Embryonic facial prominence (tissue), 1 donor: Measurements from ENCODE around the gene ADAMTS20.

Experiments
- DNase-seq: peaks from one replicate; pipeline ENCODE4 v3.0.0-alpha.2; 2016; ENCODE audit errors: extremely low spot score

The ADAMTS20 gene

DNA sequence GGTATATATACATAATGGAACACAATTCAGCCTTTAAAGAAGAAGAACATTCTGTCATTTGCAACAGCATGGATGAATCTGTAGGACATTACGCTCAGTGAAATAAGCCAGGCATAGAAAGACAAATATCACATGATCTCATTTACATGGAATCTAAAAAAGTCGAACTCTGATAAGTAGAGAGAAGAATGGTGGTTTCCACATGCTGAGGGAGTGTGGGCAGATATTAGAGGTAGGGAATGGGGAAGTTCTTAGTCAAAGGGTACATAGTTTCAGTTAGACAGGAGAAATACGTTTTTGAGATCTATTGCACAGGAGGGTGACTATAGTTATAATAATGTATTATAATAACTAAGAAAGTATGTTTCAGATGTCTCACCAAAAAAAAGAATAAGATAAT, 71.4 kb downstream of the ADAMTS20 start:
- DNase-seq, result no peak

- DNase-seq, result no peak
Measured at GRCh38 chr12:43462741-43463140, 89.3 kb downstream of the ADAMTS20 start.

DNA sequence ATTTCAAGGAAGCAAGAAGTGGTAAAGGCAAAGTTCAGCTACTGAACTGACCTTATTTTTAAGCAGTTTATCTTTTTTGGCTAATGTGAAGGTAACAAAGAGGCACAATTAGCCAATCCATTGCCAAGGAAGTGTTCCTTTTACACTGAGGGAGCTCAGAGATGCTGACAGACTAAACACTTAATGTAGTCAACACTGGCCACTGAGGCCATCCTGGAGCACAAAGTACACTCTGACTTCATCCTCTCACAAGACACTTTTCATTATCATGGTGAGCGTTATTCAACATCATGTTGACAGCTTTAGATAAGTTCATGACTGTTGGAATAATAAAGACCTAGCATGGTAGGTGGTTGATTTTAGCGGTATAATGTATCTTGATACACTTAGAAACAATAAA, 89.9 kb downstream of the ADAMTS20 start:
- DNase-seq, result no peak

- no peak for DNase-seq
Measured at GRCh38 chr12:43459285-43459684, 92.7 kb downstream of the ADAMTS20 start.

DNA sequence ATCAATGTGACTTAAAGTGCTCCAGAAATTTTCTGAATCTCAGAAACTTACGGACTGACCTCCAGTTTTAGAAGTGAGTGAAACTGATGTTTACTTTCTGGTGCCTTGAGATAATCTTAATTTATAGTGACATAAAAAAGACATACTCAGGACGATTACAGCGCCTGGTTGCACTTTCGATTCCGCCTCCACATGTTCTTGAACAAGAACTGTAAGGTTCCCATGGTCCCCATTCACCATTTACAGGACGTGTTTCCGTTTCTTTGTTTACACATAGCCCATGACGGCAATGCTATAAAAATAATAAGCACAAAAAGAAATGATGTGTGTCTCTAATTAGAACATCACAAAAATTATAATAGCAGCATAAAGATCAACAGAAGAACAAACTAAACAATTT, 98.2 kb downstream of the ADAMTS20 start:
- DNase-seq, result no peak

DNA sequence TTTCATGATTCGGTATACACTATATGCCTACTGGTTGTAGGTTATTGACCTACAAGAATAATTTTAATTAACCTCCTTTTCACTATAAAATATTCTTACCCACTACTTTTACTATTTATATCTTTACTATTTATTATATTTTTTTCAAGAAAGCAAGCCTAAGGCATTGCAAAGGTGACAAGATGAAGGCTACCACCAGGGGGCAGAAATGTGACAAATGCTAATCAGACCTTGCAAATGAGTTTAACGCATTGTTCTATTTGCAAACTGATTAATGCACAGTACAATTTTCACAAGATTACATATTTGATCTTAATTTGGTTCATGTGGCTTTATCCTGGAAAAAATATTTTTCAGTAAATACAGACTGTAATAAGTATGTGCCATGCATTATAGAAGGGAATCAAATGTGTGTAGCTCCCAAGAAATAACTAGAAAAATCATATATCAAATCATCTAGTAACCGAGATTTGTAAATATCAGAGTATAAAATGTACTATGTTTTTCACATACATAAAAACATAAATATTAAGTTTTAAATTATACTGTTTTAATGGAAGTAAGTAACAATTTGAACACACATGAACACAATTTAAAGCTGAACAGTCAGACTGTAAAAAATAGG, 107.0 kb downstream of the ADAMTS20 start:
- DNase-seq, result no peak

- no peak for DNase-seq
Measured at GRCh38 chr12:43436597-43436996, 115.4 kb downstream of the ADAMTS20 start.

- DNase-seq, result no peak
Measured at GRCh38 chr12:43434614-43435013, 117.4 kb downstream of the ADAMTS20 start.

- no peak for DNase-seq
Measured at GRCh38 chr12:43428088-43428600, 123.9 kb downstream of the ADAMTS20 start.

- no peak for DNase-seq
Measured at GRCh38 chr12:43425361-43425760, 126.6 kb downstream of the ADAMTS20 start.

GRCh38 chr12:43416981-43417380, 135.0 kb downstream of the ADAMTS20 start:
- no peak for DNase-seq

- DNase-seq, result no peak
Measured at GRCh38 chr12:43407816-43408645, 144.0 kb downstream of the ADAMTS20 start.

- DNase-seq, result no peak
Measured at GRCh38 chr12:43406801-43407200, 145.2 kb downstream of the ADAMTS20 start.

- no peak for DNase-seq
Measured at GRCh38 chr12:43402436-43402835, 149.6 kb downstream of the ADAMTS20 start.

DNA sequence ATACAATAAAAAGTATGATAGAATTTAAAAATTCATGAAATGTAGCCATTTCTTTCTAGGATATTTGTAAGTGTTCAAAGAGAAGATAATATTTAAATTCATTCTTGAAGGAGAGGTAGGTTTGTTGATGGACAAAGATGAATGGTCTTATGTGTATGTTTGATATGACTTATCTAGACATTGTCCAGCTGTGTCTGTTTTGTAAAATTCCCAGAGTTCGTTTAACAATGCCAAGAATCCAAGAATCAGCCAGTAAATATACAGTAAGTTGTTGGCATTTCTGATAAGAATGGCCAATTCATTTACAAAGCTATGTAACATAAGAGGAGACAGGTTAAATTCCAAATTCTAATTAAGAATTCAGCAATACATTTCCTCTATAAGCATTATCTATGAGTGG, 150.9 kb downstream of the ADAMTS20 start:
- no peak for DNase-seq

- DNase-seq, result no peak
Measured at GRCh38 chr12:43396671-43397070, 155.3 kb downstream of the ADAMTS20 start.

GRCh38 chr12:43392116-43392515, 159.9 kb downstream of the ADAMTS20 start:
- DNase-seq, result no peak

DNA sequence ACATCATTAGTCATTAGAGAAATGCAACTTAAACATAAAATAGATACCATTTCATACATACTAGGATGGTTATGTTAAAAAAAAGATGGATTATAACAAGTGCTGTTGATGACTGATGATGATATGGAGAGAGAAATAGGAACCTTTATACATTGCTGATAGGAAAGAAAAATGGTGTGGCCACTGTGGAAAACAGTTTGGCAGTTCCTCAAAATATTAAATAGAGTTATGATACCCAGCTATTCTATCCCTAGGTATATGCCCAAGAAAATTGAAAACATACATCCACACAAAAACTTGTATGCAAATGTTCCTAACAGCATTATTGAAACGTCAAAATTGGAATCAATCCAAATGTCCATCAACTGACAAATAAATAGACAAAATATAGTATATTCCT, 170.1 kb downstream of the ADAMTS20 start:
- DNase-seq, result no peak

DNA sequence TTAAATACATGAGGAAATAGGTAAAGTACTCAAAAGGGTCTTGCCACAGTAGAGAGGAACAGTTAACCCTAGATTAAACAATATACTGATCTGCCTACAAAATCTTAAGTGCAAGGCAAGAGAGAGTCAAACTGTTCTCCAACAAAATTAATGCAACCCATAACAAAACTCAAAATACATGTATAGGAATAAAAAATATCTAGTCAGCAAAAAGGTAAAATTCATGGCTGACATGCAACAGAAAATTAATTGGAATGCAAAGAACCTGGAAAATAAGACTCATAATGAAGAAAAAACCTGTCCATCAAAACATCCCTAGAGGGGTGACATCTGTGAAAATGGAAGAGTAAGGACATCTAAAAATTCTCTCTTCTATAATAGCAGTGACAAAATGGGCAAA, 173.6 kb downstream of the ADAMTS20 start:
- no peak for DNase-seq

GRCh38 chr12:43370263-43370662, 181.7 kb downstream of the ADAMTS20 start:
- no peak for DNase-seq

GRCh38 chr12:43362910-43363694, 188.9 kb downstream of the ADAMTS20 start:
- DNase-seq, result no peak

DNA sequence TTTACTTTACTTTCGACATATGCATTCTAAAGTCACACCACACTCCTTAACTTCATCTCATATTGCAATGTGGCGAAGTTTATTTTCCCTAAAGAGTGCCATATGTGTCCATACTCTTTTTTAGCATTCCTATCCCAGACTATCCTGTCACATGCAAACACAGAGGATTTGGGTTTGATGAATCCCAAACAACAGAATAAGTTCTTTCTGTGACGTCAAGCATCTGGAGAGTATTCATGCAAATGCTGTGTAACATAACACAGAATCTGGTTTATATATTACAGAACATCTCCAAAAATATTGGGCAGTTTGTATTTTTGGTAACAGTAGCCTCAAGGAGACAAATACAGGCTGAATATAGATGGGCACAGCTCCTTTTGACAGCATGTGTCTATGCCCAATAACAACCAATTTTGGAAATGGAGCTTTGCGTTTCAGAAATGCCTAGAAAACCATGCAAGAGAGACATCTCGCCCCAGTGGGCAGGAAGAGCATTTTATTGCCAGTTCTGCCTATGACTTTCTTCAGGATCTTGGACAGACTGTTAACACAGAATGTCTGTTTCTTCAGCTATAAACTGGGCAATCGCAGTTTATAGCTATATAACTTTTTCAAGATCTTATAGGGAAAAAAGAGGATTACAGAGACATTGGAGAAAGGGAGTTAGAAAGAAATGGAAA, 190.8 kb downstream of the ADAMTS20 start:
- DNase-seq, result peak; percentile 49
